HCT116 (cell line): ENCODE measurements around the gene B4GALT7. TPM values are rescaled to one million over a fixed set of nuclear protein-coding genes. Genes with fewer than 3 reads are reported as not detected.
A peak's percentile ranks its signal among the peaks of the same experiment; 100 is the strongest.

Experiments used
- ATAC-seq: fragments of 200-7000 bp; cut with Tn5 transposase; 2 replicates; pipeline ENCODE4 v1.9.1; 2020; ENCODE audit warnings: mild to moderate bottlenecking, moderate library complexity
- BruUV-seq: library from RNA; stranded (reverse); fragments of 400-500 nt; replicated peaks from 2 replicates; lab custom pipeline; 2021; lab: Mats Ljungman, UMichigan
- CTCF ChIA-PET: fragments of 300-600 bp; sonication (Branson Sonifier 250); formaldehyde crosslinking; loops from one replicate; lab custom pipeline; 2021; ENCODE audit warnings: antibody characterized with exemption; lab: Charles Lee
- POLR2A ChIA-PET: fragments of 300-600, 350-600 bp; sonication (Branson Sonifier 250); formaldehyde crosslinking; loops from one replicate; lab custom pipeline; 2021; ENCODE audit warnings: antibody characterized with exemption; lab: Charles Lee
- RAD21 ChIA-PET, 2 experiments: fragments of 300-600 bp; sonication (Branson Sonifier 250); formaldehyde crosslinking; loops; one replicate each; lab custom pipeline; 2023; ENCODE audit warnings: low total read pairs in 2 of 2; ENCODE audit not compliant: uncharacterized antibody in 2 of 2, unreplicated experiment in 2 of 2, low non-redundant PET in 1 of 2; lab: Charles Lee
- DNase-seq: peaks from one replicate; pipeline ENCODE4 v3.0.0-alpha.2; 2010; ENCODE audit warnings: low read depth, low spot score
- H2AFZ ChIP-seq: fragments of 200-600 bp; shearing (Covaris generic), sonication (generic); 2 replicates; pipeline ENCODE4 v1.6.1; 2017; ENCODE audit warnings: low read depth, mixed run types, mixed read lengths, antibody characterized with exemption, low read length; ENCODE audit not compliant: poor library complexity, severe bottlenecking
- H3K27ac ChIP-seq: 2 replicates; pipeline ENCODE4 v1.5.1; 2012; ENCODE audit warnings: low read depth, low read length
- H3K27me3 ChIP-seq: fragments of 200-600 bp; sonication (generic); 2 replicates; pipeline ENCODE4 v1.6.1; 2016; ENCODE audit warnings: mixed run types, low read length, mixed read lengths; ENCODE audit not compliant: insufficient read depth
- H3K36me3 ChIP-seq, 2 experiments: fragments of 200-500 bp in 1 of 2; fragments of 200-600 bp in 1 of 2; sonication (Bioruptor generic) in 1 of 2; sonication (generic) in 1 of 2; 2 replicates each; pipeline versions ENCODE4 v1.5.1 to v1.6.1; 2014 to 2016; ENCODE audit warnings: low read length in 2 of 2, inconsistent platforms in 1 of 2, mixed read lengths in 1 of 2, mixed run types in 1 of 2; ENCODE audit not compliant: insufficient read depth in 2 of 2, control insufficient read depth in 1 of 2
- H3K4me1 ChIP-seq, 2 experiments: fragments of 200-600 bp in 1 of 2; sonication (generic) in 1 of 2; 2 replicates each; pipeline versions ENCODE4 v1.5.1 to v1.6.1; 2012 to 2017; ENCODE audit warnings: low read length in 2 of 2, inconsistent platforms in 1 of 2, mild to moderate bottlenecking in 1 of 2, mixed read lengths in 1 of 2, mixed run types in 1 of 2, moderate library complexity in 1 of 2; ENCODE audit not compliant: insufficient read depth in 2 of 2, control insufficient read depth in 1 of 2
- H3K4me2 ChIP-seq: fragments of 200-600 bp; sonication (generic); 2 replicates; pipeline ENCODE4 v1.6.1; 2017; ENCODE audit warnings: mixed run types, low read length, mixed read lengths
- H3K4me3 ChIP-seq, 2 experiments: fragments of 200-600 bp in 1 of 2; sonication (generic) in 1 of 2; replicated peaks in 1 of 2; 2 replicates each; pipeline ENCODE4 v1.5.1; 2011 to 2016; ENCODE audit warnings: low read length in 2 of 2, control low read depth in 1 of 2, low read depth in 1 of 2, mild to moderate bottlenecking in 1 of 2, mixed read lengths in 1 of 2, mixed run types in 1 of 2
- H3K79me2 ChIP-seq: fragments of 200-600 bp; sonication (generic); 2 replicates; pipeline ENCODE4 v1.6.1; 2017; ENCODE audit warnings: mild to moderate bottlenecking, mixed run types, low read length, moderate library complexity, mixed read lengths; ENCODE audit not compliant: insufficient read depth
- H3K9ac ChIP-seq: fragments of 200-600 bp; sonication (generic); 2 replicates; pipeline ENCODE4 v1.6.1; 2016; ENCODE audit warnings: low read length, mixed read lengths
- H3K9me2 ChIP-seq: fragments of 200-600 bp; sonication (generic), shearing (Covaris generic); 2 replicates; pipeline ENCODE4 v1.6.1; 2017; ENCODE audit warnings: mixed run types, mild to moderate bottlenecking, moderate library complexity; ENCODE audit not compliant: insufficient read depth
- H3K9me3 ChIP-seq, 2 experiments: fragments of 200-500 bp in 1 of 2; fragments of 200-600 bp in 1 of 2; sonication (Bioruptor generic) in 1 of 2; sonication (generic) in 1 of 2; 2 replicates each; pipeline ENCODE4 v1.6.1; 2014 to 2017; ENCODE audit warnings: low read length in 2 of 2, mixed read lengths in 2 of 2, inconsistent platforms in 1 of 2, low read depth in 1 of 2, mild to moderate bottlenecking in 1 of 2, mixed run types in 1 of 2, moderate library complexity in 1 of 2; ENCODE audit not compliant: control insufficient read depth in 1 of 2, insufficient read depth in 1 of 2
- H4K20me1 ChIP-seq: fragments of 200-600 bp; sonication (generic), shearing (Covaris generic); 2 replicates; pipeline ENCODE4 v1.6.1; 2017; ENCODE audit warnings: mixed run types, mild to moderate bottlenecking, moderate library complexity; ENCODE audit not compliant: insufficient read depth
- ATF3 ChIP-seq: IDR thresholded peaks from 2 replicates; pipeline ENCODE4 v1.6.1; 2012
- CTCF ChIP-seq, 3 experiments: fragments of 200-600 bp in 1 of 3; sonication (generic) in 1 of 3; IDR thresholded peaks in 2 of 3; conservative IDR thresholded peaks in 1 of 3; 2 replicates each; pipeline ENCODE4 v1.5.1; 2012 to 2017; ENCODE audit warnings: low read depth in 2 of 3, low read length in 2 of 3, antibody characterized with exemption in 1 of 3, borderline replicate concordance in 1 of 3, control low read depth in 1 of 3, mild to moderate bottlenecking in 1 of 3, mixed read lengths in 1 of 3, mixed run types in 1 of 3, moderate library complexity in 1 of 3; ENCODE audit not compliant: insufficient read depth in 1 of 3
- POLR2AphosphoS5 ChIP-seq: IDR thresholded peaks from 2 replicates; pipeline ENCODE4 v1.6.1; 2011; ENCODE audit warnings: mild to moderate bottlenecking, low read depth, low read length, moderate library complexity
- SIN3A ChIP-seq: IDR thresholded peaks from 2 replicates; pipeline ENCODE4 v1.6.1; 2012; ENCODE audit warnings: low read depth
- SRF ChIP-seq: IDR thresholded peaks from 2 replicates; pipeline ENCODE4 v1.6.1; 2012; ENCODE audit warnings: low read depth
- intact Hi-C: fragments of 100-400 bp; cut with micrococcal nuclease; formaldehyde crosslinking; loops from 2 replicates; pipeline ENCODE4 v1.10.0; 2022
- total RNA-seq: library from RNA; stranded (reverse); gene quantifications from one replicate; pipeline ENCODE4 v1.2.1, GENCODE V29; 2021; ENCODE audit not compliant: unreplicated experiment

Gene B4GALT7
- total RNA-seq, 1 experiment from 2014 or later: 25.2 TPM

GRCh38 chr5:177596775-177597238, 3.1 kb upstream of the B4GALT7 start:
- Histone ChIP-seq H2AFZ (no peak overlapping the region), H3K9ac (no peak overlapping the region), H3K27ac (no peak overlapping the region), H4K20me1 (no peaks in the 10 kb centered on the region), H3K4me3 (no peak overlapping the region), H3K9me3 (no peaks in the 10 kb centered on the region), H3K27me3 (no peaks in the 10 kb centered on the region), H3K4me2 (no peak overlapping the region), H3K9me2 (no peaks in the 10 kb centered on the region), H3K36me3 (peaks cover 25 to 26% of the 10 kb centered on the region in 2 experiments; a peak in 3 of 4 replicates), H3K4me1 (peaks cover 10 to 28% of the 10 kb centered on the region in 2 experiments), H3K79me2 (peaks cover 36% of the 10 kb centered on the region)
- ChIA-PET CTCF (no interaction called here), RAD21 (no interaction called here), POLR2A (no interaction called here)
- BruUV-seq: no TSS peak
- no peak for DNase-seq
- TF ChIP-seq CTCF (IDR thresholded peaks at IDR 0.05 in 2 of 3, conservative IDR thresholded peaks at IDR 0.05 in 1 of 3; ENCODE audit: borderline replicate concordance in 1 of 3, insufficient read depth in 1 of 3, low read depth in 2 of 3, low read length in 2 of 3): no peak
- intact Hi-C loops: no loop called here
- no peak for ATAC-seq

GRCh38 chr5:177598477-177598876, 1.5 kb upstream of the B4GALT7 start:
- DNase-seq: no peak
- POLR2A ChIA-PET: no interaction called here
- RAD21 ChIA-PET: no interaction called here

More at GRCh38 chr5:177598477-177598876, 1.5 kb upstream of the B4GALT7 start:
- H3K9me2 ChIP-seq: no peaks in the 10 kb centered on the region
- no peak overlapping the region for H3K27ac ChIP-seq
- H3K9me3 ChIP-seq: no peaks in the 10 kb centered on the region
- no peak overlapping the region for H2AFZ ChIP-seq
- CTCF ChIA-PET: interaction anchor here (1.9 kb wide), 1 partner anchor 9 kb away, joined by 6 read pairs; no protein-coding TSS in a partner anchor
- intact Hi-C loops: no loop called here
- BruUV-seq: no TSS peak
- no peaks in the 10 kb centered on the region for H4K20me1 ChIP-seq
- peaks cover 13 to 26% of the 10 kb centered on the region in 2 experiments for H3K4me1 ChIP-seq
- H3K27me3 ChIP-seq: no peaks in the 10 kb centered on the region
- H3K9ac ChIP-seq: no peak overlapping the region
- H3K4me3 ChIP-seq: no peak overlapping the region
- H3K79me2 ChIP-seq: peaks cover 21% of the 10 kb centered on the region
- ATAC-seq: no peak
- TF ChIP-seq POLR2AphosphoS5: 0 out of 2 replicates have a peak, but pooled peaks have one; percentile 11
- TF ChIP-seq ATF3: no peak
- no peak for TF ChIP-seq SRF
- no peak for TF ChIP-seq SIN3A
- H3K36me3 ChIP-seq: peaks cover 22 to 25% of the 10 kb centered on the region in 2 experiments; a peak in 3 of 4 replicates
- H3K4me2 ChIP-seq: no peak overlapping the region
